ENCODE results near the gene ABI3BP.

Gene ABI3BP

DNA sequence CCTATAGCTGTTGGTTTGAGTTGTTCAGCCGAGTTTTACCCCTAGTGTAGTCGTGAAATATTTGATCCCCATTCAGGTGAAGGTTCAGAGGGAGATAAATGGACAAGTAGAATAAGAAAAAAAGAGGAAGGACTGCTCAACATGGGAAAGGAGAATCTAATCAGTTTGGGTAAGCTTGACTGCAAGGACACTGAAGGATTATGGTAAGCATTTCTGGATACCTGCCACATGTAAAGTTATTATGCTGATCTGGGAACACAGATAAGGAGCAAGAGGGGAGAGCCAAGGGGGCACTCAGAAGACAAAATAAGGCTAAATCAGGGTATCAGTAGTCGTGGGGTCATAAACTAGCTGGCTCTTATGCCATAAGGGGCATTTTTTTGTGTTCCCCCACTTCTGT is 234.1 kb downstream of the ABI3BP start:
- Histone ChIP-seq H3K9me3 (ENCODE audit: control insufficient read depth, low read length) (no peaks in the 10 kb centered on the region), H3K4me3 (ENCODE audit: low read length) (no peak overlapping the region), H3K27me3 (ENCODE audit: control insufficient read depth, insufficient read depth, low read length) (no peaks in the 10 kb centered on the region), H3K9ac (ENCODE audit: low read length) (no peak overlapping the region), H3K36me3 (ENCODE audit: control insufficient read depth, insufficient read depth, low read length) (no peaks in the 10 kb centered on the region), H3K4me1 (ENCODE audit: control insufficient read depth, insufficient read depth, low read length) (no peaks in the 10 kb centered on the region)

DNA sequence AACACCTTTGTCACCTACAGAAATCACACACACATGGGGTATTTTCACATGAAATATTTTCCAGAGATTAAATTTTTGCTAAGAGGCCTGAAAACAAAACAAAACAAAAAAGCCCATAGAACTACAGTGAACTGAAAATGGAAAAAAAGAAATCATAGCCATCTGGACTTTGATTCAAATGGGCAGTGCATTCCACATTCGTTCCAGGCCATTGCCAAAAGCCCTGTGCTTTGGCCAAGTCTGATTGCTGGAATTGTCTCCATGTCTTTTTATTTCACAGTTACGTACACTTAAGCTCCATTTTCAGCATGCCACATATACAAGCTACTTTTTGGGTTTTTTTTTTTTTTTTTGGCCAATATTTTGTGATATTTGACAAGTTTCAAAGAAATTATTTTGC is 236.8 kb downstream of the ABI3BP start:
- Histone ChIP-seq H3K36me3 (ENCODE audit: control insufficient read depth, insufficient read depth, low read length) (peaks cover 4% of the 10 kb centered on the region), H3K27me3 (ENCODE audit: control insufficient read depth, insufficient read depth, low read length) (no peaks in the 10 kb centered on the region), H3K9me3 (ENCODE audit: control insufficient read depth, low read length) (no peaks in the 10 kb centered on the region), H3K4me3 (ENCODE audit: low read length) (no peak overlapping the region), H3K9ac (ENCODE audit: low read length) (no peak overlapping the region), H3K4me1 (ENCODE audit: control insufficient read depth, insufficient read depth, low read length) (no peaks in the 10 kb centered on the region)

DNA sequence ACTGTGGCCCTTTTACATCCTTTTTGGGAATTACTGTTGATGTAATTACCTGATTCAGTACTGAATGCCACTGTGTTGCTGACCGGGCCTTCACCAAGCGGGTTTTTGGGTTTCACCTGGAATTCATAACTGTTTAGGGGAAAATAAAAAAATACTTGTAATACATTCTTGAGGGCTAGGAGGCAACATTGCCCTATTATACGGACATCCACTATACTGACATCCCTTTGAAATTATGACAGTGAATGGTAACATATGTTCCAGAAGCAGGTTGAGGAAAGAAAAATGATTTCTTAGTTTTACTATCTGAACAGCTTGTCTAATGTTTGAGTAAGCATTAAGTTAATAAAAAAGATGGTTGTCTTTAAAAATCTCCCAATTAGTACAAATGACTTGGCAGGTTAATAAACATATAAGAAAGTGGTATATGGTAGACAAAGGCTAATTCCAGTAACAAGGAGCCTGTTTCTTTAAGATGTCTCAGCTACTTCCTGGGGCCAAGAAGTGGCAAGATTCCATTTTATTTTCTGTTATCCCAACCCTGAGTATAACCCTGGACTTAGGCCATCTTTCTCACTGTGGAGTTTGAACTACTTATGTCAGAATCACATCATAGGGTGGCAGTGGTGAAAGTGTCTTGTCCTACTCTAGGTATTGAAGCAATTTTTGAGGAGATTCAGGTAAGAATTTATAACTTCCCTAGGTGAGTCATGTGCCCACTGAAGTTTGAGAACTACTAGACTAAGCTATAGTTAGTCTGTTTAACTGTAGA is 238.5 kb downstream of the ABI3BP start:
- Histone ChIP-seq H3K4me3 (ENCODE audit: low read length) (no peak overlapping the region), H3K9ac (ENCODE audit: low read length) (no peak overlapping the region), H3K36me3 (ENCODE audit: control insufficient read depth, insufficient read depth, low read length) (peaks cover 6% of the 10 kb centered on the region), H3K27me3 (ENCODE audit: control insufficient read depth, insufficient read depth, low read length) (no peaks in the 10 kb centered on the region), H3K9me3 (ENCODE audit: control insufficient read depth, low read length) (no peaks in the 10 kb centered on the region), H3K4me1 (ENCODE audit: control insufficient read depth, insufficient read depth, low read length) (no peaks in the 10 kb centered on the region)

DNA sequence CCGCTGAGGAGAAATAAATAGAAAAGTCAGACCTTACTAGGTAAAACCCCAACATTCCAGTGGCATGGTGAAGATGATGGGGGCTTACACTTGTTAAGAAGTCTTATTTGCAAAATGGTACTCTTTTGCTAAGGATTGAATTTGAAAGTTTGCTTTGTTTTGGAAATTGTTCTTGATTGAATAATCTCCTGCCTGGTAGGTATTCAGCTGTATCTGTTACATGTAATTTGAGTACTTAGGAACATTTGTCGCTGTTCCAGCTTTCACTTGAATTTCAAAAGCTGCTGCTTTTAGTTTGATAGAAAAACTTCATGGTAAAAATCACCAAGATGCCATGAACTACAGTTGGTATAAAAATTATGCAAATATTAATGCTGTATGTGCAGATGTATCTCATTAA is 239.4 kb downstream of the ABI3BP start:
- Histone ChIP-seq H3K4me3 (ENCODE audit: low read length) (no peak overlapping the region), H3K36me3 (ENCODE audit: control insufficient read depth, insufficient read depth, low read length) (peaks cover 6% of the 10 kb centered on the region), H3K9ac (ENCODE audit: low read length) (no peak overlapping the region), H3K27me3 (ENCODE audit: control insufficient read depth, insufficient read depth, low read length) (no peaks in the 10 kb centered on the region), H3K4me1 (ENCODE audit: control insufficient read depth, insufficient read depth, low read length) (no peaks in the 10 kb centered on the region), H3K9me3 (ENCODE audit: control insufficient read depth, low read length) (no peaks in the 10 kb centered on the region)

- Histone ChIP-seq H3K9me3 (ENCODE audit: control insufficient read depth, low read length) (no peaks in the 10 kb centered on the region), H3K9ac (ENCODE audit: low read length) (no peak overlapping the region), H3K27me3 (ENCODE audit: control insufficient read depth, insufficient read depth, low read length) (no peaks in the 10 kb centered on the region), H3K4me1 (ENCODE audit: control insufficient read depth, insufficient read depth, low read length) (no peaks in the 10 kb centered on the region), H3K4me3 (ENCODE audit: low read length) (no peak overlapping the region), H3K36me3 (ENCODE audit: control insufficient read depth, insufficient read depth, low read length) (peaks cover 6% of the 10 kb centered on the region)
Observed at GRCh38 chr3:100748967-100749366, 244.3 kb downstream of the ABI3BP start.

GRCh38 chr3:100748220-100748619 is 245.0 kb downstream of the ABI3BP start:
- Histone ChIP-seq H3K4me3 (ENCODE audit: low read length) (no peak overlapping the region), H3K4me1 (ENCODE audit: control insufficient read depth, insufficient read depth, low read length) (no peaks in the 10 kb centered on the region), H3K36me3 (ENCODE audit: control insufficient read depth, insufficient read depth, low read length) (peaks cover 6% of the 10 kb centered on the region), H3K9me3 (ENCODE audit: control insufficient read depth, low read length) (no peaks in the 10 kb centered on the region), H3K9ac (ENCODE audit: low read length) (no peak overlapping the region), H3K27me3 (ENCODE audit: control insufficient read depth, insufficient read depth, low read length) (no peaks in the 10 kb centered on the region)

- Histone ChIP-seq H3K9ac (ENCODE audit: low read length) (no peak overlapping the region), H3K9me3 (ENCODE audit: control insufficient read depth, low read length) (no peaks in the 10 kb centered on the region), H3K4me3 (ENCODE audit: low read length) (no peak overlapping the region), H3K36me3 (ENCODE audit: control insufficient read depth, insufficient read depth, low read length) (no peaks in the 10 kb centered on the region), H3K4me1 (ENCODE audit: control insufficient read depth, insufficient read depth, low read length) (no peaks in the 10 kb centered on the region), H3K27me3 (ENCODE audit: control insufficient read depth, insufficient read depth, low read length) (no peaks in the 10 kb centered on the region)
Observed at GRCh38 chr3:100746092-100746491, 247.1 kb downstream of the ABI3BP start.

DNA sequence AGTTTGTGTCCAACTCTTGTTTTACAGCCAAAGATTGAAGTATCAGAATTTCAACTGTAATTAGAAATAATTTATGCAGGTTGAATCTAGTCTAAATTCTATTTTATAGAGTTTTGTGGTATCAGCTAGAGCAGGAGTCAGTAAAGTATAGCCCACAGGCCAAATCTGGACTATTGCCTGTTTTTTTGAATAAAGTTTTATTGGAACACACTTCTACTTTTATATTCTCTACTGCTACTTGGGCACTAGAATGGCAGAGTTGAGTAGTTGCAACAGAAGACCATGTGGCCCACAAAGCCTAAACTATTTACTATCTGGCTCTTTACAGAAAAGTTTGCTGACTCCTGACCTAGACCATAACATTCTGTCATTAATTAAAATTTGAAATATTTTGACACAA is 247.6 kb downstream of the ABI3BP start:
- no peaks in the 10 kb centered on the region for H3K36me3 ChIP-seq (ENCODE audit: control insufficient read depth, insufficient read depth, low read length)
- H3K27me3 ChIP-seq (ENCODE audit: control insufficient read depth, insufficient read depth, low read length): no peaks in the 10 kb centered on the region
- H3K4me1 ChIP-seq (ENCODE audit: control insufficient read depth, insufficient read depth, low read length): no peaks in the 10 kb centered on the region
- H3K9me3 ChIP-seq (ENCODE audit: control insufficient read depth, low read length): no peaks in the 10 kb centered on the region
- no peak overlapping the region for H3K4me3 ChIP-seq (ENCODE audit: low read length)
- no peak overlapping the region for H3K9ac ChIP-seq (ENCODE audit: low read length)

DNA sequence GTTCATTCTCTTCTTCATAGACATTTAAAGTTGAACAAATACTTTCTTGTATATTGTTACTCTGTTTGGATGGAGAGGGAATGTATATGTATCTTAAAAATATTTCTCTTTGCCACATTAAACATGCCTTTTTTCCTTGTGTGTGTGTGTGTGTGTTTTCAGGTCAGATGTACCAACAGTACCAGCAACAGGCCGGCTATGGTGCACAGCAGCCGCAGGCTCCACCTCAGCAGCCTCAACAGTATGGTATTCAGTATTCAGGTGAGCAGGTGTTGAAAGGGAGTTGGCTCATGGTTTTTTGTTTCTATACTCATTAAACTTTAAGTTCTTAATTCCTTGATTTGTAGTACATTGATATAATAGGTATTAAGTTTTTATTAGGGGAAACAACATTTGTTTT is 248.6 kb downstream of the ABI3BP start:
- Histone ChIP-seq H3K36me3 (ENCODE audit: control insufficient read depth, insufficient read depth, low read length) (no peaks in the 10 kb centered on the region), H3K9ac (ENCODE audit: low read length) (no peak overlapping the region), H3K4me3 (ENCODE audit: low read length) (no peak overlapping the region), H3K4me1 (ENCODE audit: control insufficient read depth, insufficient read depth, low read length) (no peaks in the 10 kb centered on the region), H3K9me3 (ENCODE audit: control insufficient read depth, low read length) (no peaks in the 10 kb centered on the region), H3K27me3 (ENCODE audit: control insufficient read depth, insufficient read depth, low read length) (no peaks in the 10 kb centered on the region)

DNA sequence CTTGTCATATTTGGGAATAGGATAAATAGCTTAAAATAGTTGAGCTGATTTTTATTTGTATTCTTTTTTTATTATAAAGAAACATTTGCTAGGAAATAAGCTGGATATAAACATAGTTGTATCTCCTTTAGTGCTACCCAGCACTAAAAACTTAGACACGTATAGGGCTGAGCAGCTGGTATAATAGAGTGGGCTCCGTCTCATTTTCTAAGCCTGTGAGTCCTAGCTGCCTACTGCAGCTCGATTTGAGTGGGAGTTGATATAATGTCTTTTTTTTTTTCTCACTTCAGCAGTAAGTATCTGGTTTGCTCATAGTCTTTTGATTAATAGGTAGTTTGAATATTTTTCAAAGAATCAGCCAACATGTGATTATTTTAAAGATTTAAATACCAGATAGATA is 249.7 kb downstream of the ABI3BP start:
- Histone ChIP-seq H3K36me3 (ENCODE audit: control insufficient read depth, insufficient read depth, low read length) (no peaks in the 10 kb centered on the region), H3K9me3 (ENCODE audit: control insufficient read depth, low read length) (no peaks in the 10 kb centered on the region)

GRCh38 chr3:100740207-100740606 is 253.0 kb downstream of the ABI3BP start:
- no peaks in the 10 kb centered on the region for H3K4me1 ChIP-seq (ENCODE audit: control insufficient read depth, insufficient read depth, low read length)
- H3K27me3 ChIP-seq (ENCODE audit: control insufficient read depth, insufficient read depth, low read length): no peaks in the 10 kb centered on the region
- no peaks in the 10 kb centered on the region for H3K9me3 ChIP-seq (ENCODE audit: control insufficient read depth, low read length)
- no peaks in the 10 kb centered on the region for H3K36me3 ChIP-seq (ENCODE audit: control insufficient read depth, insufficient read depth, low read length)
- no peak overlapping the region for H3K9ac ChIP-seq (ENCODE audit: low read length)
- no peak overlapping the region for H3K4me3 ChIP-seq (ENCODE audit: low read length)

More for the DNA sequence above, 249.7 kb downstream of the ABI3BP start:
- Histone ChIP-seq H3K4me1 (ENCODE audit: control insufficient read depth, insufficient read depth, low read length) (no peaks in the 10 kb centered on the region), H3K27me3 (ENCODE audit: control insufficient read depth, insufficient read depth, low read length) (no peaks in the 10 kb centered on the region), H3K4me3 (ENCODE audit: low read length) (no peak overlapping the region), H3K9ac (ENCODE audit: low read length) (no peak overlapping the region)

DNA sequence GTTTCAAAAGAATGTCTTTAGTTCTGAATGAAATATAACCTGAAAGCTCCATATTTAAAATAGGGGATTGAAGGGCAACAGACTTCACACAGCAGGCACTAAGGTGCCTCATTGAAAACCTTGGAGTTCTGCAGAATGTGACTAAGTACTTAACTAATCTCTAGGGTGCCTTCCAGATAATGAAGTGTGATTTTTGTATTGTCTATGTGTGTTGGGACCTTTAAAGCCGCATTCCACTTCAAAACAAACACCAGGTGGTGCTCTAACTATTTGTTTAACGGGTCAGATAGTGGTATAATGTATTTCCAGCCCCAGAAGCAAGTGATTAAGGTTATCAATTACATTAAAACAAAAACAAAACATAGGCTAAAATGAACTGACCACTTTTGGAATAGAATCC is 255.9 kb downstream of the ABI3BP start:
- no peaks in the 10 kb centered on the region for H3K4me1 ChIP-seq (ENCODE audit: control insufficient read depth, insufficient read depth, low read length)
- no peaks in the 10 kb centered on the region for H3K27me3 ChIP-seq (ENCODE audit: control insufficient read depth, insufficient read depth, low read length)
- no peak overlapping the region for H3K4me3 ChIP-seq (ENCODE audit: low read length)
- no peak overlapping the region for H3K9ac ChIP-seq (ENCODE audit: low read length)
- no peaks in the 10 kb centered on the region for H3K9me3 ChIP-seq (ENCODE audit: control insufficient read depth, low read length)
- no peaks in the 10 kb centered on the region for H3K36me3 ChIP-seq (ENCODE audit: control insufficient read depth, insufficient read depth, low read length)

DNA sequence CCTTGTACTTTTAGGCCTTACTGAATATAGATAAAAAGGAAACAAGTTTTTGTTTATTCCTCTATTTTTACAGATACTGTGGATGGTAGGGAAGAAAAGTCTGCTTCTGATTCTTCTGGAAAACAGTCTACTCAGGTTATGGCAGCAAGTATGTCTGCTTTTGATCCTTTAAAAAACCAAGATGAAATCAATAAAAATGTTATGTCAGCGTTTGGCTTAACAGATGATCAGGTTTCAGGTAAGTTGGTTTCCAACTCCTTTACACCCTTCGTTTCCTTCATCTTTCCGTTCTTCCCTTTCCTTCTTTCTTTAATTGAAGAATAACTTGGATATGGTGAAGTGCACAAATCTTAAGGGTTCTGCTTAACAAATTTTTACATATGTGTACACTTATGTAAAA is 260.8 kb downstream of the ABI3BP start:
- Histone ChIP-seq H3K9ac (ENCODE audit: low read length) (no peak overlapping the region), H3K27me3 (ENCODE audit: control insufficient read depth, insufficient read depth, low read length) (no peaks in the 10 kb centered on the region), H3K4me1 (ENCODE audit: control insufficient read depth, insufficient read depth, low read length) (no peaks in the 10 kb centered on the region), H3K9me3 (ENCODE audit: control insufficient read depth, low read length) (no peaks in the 10 kb centered on the region), H3K4me3 (ENCODE audit: low read length) (no peak overlapping the region), H3K36me3 (ENCODE audit: control insufficient read depth, insufficient read depth, low read length) (no peaks in the 10 kb centered on the region)
